Amygdala (tissue), 56 donors: ENCODE measurements around the gene LMOD1.
A peak's percentile ranks its signal among the peaks of the same experiment; 100 is the strongest.
"Not testable (repeated sequence)": the region's sequence is repeated elsewhere in the genome, so short reads cannot be mapped to it uniquely, and the experiment has no call there.

ENCODE experiments used
- DNase-seq, 56 donors: peaks; one replicate each; lab custom pipeline; 2025; lab: John Stamatoyannopoulos, UW

The LMOD1 gene

GRCh38 chr1:201918343-201918742 is 28.0 kb downstream of the LMOD1 start:
- DNase-seq, result no peak

DNA sequence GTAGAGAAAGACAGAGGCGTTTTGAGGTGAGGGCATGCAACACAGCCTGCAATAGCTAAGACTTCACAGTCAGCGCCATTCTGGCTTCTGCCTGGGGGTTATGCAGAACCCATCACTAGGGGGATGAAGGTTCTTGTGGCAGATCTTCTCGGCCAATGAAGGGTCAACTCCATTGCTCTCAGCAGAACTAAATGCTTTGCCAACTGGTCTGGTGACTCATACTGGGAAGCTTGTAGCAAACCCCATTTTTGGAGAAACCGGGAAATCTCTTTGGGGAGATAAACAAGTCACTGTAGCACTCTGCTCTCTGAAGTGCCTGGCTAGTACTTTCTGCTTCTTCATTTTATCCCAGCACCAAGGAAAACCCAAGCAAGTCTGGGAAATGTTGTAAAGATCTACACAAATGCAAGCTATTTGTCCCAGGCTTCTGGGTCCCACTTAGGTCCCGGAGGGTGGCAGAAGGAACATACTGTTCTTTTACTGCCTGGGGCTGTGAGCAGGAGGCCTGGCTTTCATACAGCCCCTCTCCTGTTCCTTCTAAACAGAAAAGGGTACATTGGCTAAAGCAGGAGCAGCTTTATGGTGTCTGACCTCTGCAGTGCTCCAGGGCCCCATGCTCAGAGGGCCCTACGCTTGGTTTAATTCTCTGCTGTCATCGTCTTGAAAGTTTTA is 28.9 kb downstream of the LMOD1 start:
- no peak for DNase-seq

- peak in 1 of 56 donors; percentile 41 for DNase-seq
Measured at GRCh38 chr1:201916649-201917249, 29.6 kb downstream of the LMOD1 start.

DNA sequence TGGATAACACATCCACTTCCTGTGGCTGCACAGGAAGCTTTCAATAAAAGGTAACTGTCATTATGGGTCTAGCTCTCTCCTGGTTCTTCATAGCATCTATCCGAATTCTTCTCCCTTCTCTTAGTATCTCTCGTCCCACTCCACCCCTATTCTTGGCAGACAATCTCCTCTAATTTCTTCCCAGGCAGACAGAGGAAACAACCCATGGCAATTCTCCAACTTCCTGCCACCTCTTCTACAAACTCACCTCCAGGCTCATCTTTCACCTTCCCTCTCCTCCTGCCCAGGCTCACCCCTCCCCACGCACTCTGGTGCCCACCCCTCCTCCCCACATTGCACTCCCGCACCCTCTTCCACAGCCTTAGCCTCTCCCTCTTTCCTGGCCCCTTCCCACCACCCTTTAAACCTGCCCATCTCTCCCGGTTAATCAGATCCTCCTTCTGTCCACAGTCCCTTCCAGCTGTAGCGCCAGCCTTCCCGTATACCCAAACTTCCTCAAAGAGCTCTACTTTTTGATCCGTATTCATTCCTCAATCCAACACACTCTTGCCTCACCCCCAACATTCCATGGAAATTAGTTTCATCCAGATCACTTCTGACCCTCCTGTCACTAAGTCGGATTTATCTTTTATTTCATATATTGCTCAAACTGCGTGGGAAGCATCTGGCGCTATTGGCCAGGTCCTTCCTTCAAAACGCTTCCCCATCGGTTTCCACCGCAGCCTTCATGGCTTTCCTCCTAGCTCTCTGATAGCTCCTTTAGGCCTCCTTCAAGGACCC is 31.7 kb downstream of the LMOD1 start:
- no peak for DNase-seq

GRCh38 chr1:201912832-201913231 is 33.5 kb downstream of the LMOD1 start:
- no peak for DNase-seq

- DNase-seq, result no peak
Measured at GRCh38 chr1:201911826-201912571, 34.3 kb downstream of the LMOD1 start.

DNA sequence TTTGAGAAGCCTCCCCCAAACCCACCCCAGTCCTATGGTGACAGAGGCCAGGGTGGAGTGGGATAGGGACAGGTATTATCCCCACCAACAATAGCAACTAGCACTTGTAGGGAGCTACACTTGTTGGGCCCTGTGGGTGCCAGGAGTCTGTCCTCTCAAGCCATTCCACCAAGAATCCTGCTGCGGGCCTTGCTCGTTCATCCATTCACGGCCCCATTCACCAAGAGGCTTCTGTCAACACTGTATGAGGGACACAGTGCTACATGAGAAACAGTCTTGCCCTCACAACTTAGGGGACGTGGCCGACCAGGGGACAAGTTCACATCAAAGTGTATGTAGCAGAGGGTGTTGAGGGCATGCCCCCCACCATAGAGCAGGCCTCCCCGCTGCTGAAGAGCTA is 38.7 kb downstream of the LMOD1 start:
- no peak for DNase-seq

- DNase-seq, result no peak
Measured at GRCh38 chr1:201906336-201906735, 40.0 kb downstream of the LMOD1 start.

GRCh38 chr1:201905234-201905890 is 41.0 kb downstream of the LMOD1 start:
- DNase-seq, result no peak

- DNase-seq, result peak in 5 of 56 donors; percentile 12 to 37 (median 15)
Measured at GRCh38 chr1:201904579-201904978, 41.8 kb downstream of the LMOD1 start.

GRCh38 chr1:201903135-201903534 is 43.2 kb downstream of the LMOD1 start:
- DNase-seq, result no peak

- no peak for DNase-seq
Measured at GRCh38 chr1:201902198-201902597, 44.1 kb downstream of the LMOD1 start.

DNA sequence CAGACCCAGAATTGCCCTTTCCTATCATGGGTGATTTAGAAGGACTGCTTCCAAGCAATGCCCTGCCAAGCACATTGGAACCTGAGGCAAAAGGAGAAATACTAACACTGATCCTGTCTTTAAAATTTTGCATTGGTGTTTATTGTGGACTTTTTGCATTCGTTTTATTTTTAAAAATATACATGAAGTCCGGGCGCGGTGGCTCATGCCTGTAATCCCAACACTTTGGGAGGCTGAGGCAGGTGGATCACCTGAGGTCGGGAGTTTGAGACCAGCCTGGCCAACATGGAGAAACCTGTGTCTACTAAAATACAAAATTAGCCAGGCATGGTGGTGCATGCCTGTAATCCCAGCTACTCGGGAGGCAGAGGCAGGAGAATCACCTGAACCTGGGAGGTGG is 45.3 kb downstream of the LMOD1 start:
- not testable (repeated sequence) for DNase-seq

DNA sequence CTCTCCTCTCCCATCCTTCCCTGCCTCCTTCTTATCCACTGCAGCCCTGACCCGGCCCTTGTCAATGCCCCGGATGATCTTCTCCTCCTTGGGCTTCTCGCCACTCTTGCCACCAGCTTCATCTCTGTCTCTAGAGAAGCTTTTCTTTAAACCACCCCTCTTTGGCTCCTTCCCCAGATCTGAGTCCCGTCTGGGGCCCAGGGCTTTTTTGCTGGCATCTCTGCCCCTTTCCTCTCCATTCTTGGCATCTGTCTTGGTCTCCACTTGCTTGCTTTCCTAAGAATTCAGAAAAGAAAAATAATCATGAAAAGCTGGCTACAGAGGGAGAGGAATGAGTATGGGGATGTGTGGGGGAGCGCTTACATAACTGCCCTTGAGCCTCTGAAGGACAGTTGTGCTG is 45.9 kb downstream of the LMOD1 start:
- no peak for DNase-seq

GRCh38 chr1:201899683-201900429 is 46.5 kb downstream of the LMOD1 start:
- DNase-seq, result no peak

DNA sequence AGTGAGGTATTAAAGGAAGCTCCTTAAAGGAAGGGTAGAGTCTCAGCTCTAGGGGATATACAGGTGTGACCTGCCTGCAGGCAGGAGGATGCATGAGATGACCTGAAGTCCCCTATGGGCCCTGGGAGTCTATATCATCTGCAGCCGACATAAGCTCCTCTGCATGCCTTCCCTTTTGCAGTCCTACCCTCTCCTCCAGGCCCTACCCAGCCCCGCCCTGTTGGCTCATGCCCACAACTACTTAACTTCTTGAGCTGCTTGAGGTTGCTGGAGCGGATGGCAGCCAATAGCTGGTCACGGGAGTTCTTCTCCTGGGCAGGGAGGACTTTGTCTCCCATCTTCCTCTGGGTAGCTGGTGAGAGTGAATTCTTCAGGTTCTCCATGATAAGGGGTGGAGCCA is 47.4 kb downstream of the LMOD1 start:
- no peak for DNase-seq

- DNase-seq, result no peak
Measured at GRCh38 chr1:201898240-201898894, 48.0 kb downstream of the LMOD1 start.

GRCh38 chr1:201896951-201897391 is 49.4 kb downstream of the LMOD1 start:
- DNase-seq, result no peak
